ENCODE measurements around the gene CLIC1. TPM values are rescaled to one million over a fixed set of nuclear protein-coding genes. Genes with fewer than 3 reads are reported as not detected.

CLIC1 gene
- total RNA-seq: 286 TPM
- long read RNA-seq, transcript CLIC1-208 (6 exons, 1,254 nt): major isoform, 314 of 328 reads
- long read RNA-seq, partial matches to known transcripts: 11 of 328 reads
- long read RNA-seq, other reads (novel, unspliced or antisense): 2 of 328 reads

DNA sequence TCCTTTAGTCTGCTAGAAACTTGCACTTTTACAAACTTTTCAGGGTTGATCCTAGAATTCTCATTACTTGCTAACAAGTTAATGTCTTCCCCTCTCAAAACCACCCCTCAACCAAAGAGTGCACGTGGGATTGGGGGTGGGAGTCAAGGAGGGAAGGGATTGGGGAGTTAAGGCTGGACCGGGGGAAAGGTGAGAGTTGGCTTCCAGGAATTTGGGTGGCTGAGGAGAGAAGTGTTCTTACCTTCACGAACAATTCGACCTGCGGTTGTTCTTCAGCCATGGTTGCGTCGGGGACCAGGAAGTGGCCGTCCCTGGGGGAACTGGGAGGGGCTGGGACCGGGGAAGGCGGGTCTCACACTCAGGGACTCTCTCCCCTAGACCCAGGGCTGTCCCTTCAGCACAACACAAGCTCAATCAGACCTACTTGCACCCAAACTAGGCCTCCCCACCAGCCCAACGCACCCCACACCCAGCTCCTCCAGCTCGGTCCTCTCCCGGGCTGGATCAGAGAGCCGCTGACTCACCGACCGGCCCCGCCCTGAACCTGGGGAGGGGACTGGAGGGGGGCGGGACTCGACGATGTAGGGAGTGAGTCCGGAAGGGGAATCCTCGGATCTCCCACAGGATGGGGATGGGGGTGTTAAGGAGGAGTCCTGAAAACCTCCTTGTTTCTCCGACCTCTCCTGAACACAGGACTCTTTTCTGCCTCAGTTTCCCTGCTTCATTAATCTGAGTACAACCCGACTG, at the start of gene CLIC1:
Gene CLIC1 (minus strand): TSS at position 510 of the 747 bp plus-strand sequence. CDS start 230 bp downstream, at position 280.
- Histone ChIP-seq H3K36me3 (peaks cover 35% of the 10 kb centered on the region), H3K4me1 (peaks cover 57% of the 10 kb centered on the region), H3K27ac (peak within 1 kb of the TSS; percentile 92), H3K9me3 (no peaks in the 10 kb centered on the region), H3K27me3 (no peaks in the 10 kb centered on the region), H3K4me3 (peak within 1 kb of the TSS; percentile 86)
- ATAC-seq (peak; percentile 68), DNase-seq (peak; percentile 93)
- intact Hi-C loops (cut with DNase I): no loop called here
- TF ChIP-seq, protein P1, sequence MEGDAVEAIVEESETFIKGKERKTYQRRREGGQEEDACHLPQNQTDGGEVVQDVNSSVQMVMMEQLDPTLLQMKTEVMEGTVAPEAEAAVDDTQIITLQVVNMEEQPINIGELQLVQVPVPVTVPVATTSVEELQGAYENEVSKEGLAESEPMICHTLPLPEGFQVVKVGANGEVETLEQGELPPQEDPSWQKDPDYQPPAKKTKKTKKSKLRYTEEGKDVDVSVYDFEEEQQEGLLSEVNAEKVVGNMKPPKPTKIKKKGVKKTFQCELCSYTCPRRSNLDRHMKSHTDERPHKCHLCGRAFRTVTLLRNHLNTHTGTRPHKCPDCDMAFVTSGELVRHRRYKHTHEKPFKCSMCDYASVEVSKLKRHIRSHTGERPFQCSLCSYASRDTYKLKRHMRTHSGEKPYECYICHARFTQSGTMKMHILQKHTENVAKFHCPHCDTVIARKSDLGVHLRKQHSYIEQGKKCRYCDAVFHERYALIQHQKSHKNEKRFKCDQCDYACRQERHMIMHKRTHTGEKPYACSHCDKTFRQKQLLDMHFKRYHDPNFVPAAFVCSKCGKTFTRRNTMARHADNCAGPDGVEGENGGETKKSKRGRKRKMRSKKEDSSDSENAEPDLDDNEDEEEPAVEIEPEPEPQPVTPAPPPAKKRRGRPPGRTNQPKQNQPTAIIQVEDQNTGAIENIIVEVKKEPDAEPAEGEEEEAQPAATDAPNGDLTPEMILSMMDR (IDR thresholded peaks at IDR 0.05): no peak

DNA sequence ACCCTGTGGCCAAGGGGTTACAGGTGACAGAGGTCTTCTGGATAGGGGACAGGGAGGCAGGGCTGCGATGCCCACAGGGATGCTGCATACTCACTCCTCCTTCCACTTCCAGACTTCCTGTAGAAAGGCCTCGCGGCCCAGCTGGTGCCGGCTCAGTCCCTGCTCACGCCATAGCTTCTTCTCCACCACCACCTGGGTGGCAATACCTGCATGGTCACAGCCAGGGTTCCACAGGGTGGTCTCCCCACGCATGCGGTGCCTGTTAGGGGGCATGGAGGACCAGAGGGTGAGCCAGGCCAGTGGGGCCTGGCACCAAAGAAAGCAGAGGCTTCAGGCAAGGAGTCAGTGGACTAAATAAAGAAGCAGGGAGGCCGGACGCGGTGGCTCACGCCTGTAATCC, 49.1 kb upstream of the CLIC1 start:
- Histone ChIP-seq H3K27ac (no peak overlapping the region), H3K27me3 (no peaks in the 10 kb centered on the region), H3K4me3 (no peak overlapping the region), H3K36me3 (peaks cover 66% of the 10 kb centered on the region), H3K4me1 (no peaks in the 10 kb centered on the region), H3K9me3 (no peaks in the 10 kb centered on the region)
- intact Hi-C loops (cut with DNase I): no loop called here
- TF ChIP-seq, protein P1 (IDR thresholded peaks at IDR 0.05): no peak
- DNase-seq: no peak
- ATAC-seq: no peak

DNA sequence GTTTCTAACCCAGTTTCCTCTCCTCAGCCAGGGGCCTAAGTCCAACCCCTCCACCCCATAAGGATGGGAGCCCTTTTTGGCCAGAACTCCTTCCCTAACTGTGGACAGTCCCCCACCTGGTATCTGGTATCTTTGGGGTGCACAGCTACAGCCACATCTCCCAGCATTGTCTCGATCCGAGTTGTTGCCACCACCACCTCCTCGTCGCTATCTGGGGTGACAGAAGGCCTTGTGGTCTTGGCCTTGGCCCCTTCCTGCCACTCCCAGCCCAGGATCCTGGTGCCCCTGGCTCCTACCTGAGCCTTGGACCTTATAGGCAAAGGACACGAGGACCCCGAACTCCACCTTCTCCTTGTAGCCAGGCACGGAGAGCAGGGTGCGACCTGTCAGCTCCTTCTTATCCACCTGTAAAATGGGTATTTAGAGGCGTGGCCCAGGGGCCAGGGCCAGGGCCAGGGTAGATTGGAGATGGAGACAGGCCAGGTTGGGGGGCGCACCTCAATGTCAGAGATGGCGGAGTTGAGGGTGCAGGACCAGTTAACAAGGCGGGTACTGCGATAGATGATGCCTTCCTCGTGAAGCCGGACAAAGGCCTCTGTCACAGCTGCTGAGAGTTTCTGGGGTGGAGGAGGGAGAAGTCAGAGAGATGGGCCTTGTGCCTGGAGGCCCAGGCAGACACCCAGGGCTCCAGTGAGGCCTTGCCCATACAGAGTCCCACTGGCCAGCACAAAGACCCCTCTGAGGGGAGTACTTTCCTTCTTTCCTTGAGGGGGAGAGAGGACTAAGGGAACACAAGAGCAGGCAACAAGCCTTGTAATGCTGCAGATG, 48.0 kb upstream of the CLIC1 start:
- H3K36me3 ChIP-seq: peaks cover 66% of the 10 kb centered on the region
- intact Hi-C loops (cut with DNase I): no loop called here
- H3K9me3 ChIP-seq: no peaks in the 10 kb centered on the region
- H3K27ac ChIP-seq: no peak overlapping the region
- DNase-seq (no peak), ATAC-seq (no peak)
- H3K27me3 ChIP-seq: no peaks in the 10 kb centered on the region
- TF ChIP-seq, protein P1 (IDR thresholded peaks at IDR 0.05): no peak
- H3K4me3 ChIP-seq: no peak overlapping the region
- H3K4me1 ChIP-seq: no peaks in the 10 kb centered on the region

DNA sequence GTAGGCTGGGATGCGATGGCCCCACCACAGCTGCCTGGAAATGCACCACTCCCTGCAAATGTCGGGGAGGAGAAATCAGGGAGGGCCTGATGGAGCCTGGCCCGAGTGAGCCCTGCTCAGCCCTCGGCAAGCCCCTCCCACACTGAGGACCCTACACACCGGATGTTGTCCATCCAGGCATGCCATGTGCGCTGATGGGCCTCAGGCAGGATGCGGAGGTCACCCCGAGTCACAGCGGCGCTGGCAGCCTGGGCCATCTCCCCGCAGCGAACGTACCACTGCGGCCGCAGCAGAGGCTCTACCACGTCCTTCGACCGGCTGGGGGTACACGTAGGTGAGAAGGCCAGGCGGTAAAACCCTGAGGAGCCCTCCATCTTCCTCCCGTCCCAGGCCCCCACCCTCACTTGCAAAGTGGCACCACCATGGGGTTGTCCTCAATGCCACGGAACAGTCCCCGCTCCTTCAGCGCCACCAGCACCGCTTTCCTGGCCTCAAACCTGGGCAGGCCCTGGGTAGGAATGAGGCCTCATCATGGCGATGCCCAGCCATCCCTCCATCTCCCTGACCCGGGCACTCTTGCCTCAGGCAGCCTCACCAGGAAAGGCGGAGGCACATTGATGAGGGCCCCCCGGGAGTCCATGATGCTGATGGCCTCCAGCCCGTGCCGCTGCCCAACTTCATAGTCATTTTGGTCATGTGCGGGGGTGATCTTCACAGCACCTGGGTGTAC, 46.0 kb upstream of the CLIC1 start:
- H3K27ac ChIP-seq: no peak overlapping the region
- intact Hi-C loops (cut with DNase I): no loop called here
- no peak overlapping the region for H3K4me3 ChIP-seq
- no peaks in the 10 kb centered on the region for H3K27me3 ChIP-seq
- TF ChIP-seq, protein P1 (IDR thresholded peaks at IDR 0.05): no peak
- no peaks in the 10 kb centered on the region for H3K9me3 ChIP-seq
- H3K4me1 ChIP-seq: peaks cover 2% of the 10 kb centered on the region
- ATAC-seq (no peak), DNase-seq (no peak)
- H3K36me3 ChIP-seq: peaks cover 70% of the 10 kb centered on the region
